ENCODE data around the gene INTS15. TPM values are rescaled to one million over a fixed set of nuclear protein-coding genes. Genes with fewer than 3 reads are reported as not detected.

INTS15 gene
- total RNA-seq, 1 donor from 2014 or later, result 36.0 TPM

DNA sequence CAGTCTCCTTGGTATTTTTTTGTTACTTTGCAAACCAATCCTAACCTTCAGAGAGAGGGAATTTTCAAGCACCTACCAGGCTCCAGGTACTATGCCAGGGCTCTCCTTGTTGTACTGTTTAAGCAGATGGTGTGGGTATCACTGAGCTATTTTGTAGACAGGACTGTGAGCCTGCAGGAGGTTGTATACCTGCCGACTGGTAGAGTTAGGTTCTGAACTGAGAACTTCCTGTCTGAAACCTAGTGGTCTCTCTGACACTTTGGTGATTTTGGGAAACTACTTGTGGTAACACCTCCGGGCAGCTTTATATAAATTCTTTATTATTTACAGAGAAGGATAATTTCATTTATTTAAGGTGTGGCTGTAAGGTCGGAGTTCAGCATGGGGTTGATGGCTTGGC is 30.1 kb downstream of the INTS15 start:
- DNase-seq (ENCODE audit: low read depth), result no peak
- Histone ChIP-seq H3K4me3 (ENCODE audit: low read depth, low read length) (no peak overlapping the region), H3K27me3 (ENCODE audit: control insufficient read depth, insufficient read depth, low read length) (peaks cover 2% of the 10 kb centered on the region), H3K36me3 (ENCODE audit: control insufficient read depth, insufficient read depth, low read length) (no peaks in the 10 kb centered on the region)
- TF ChIP-seq, protein P1, sequence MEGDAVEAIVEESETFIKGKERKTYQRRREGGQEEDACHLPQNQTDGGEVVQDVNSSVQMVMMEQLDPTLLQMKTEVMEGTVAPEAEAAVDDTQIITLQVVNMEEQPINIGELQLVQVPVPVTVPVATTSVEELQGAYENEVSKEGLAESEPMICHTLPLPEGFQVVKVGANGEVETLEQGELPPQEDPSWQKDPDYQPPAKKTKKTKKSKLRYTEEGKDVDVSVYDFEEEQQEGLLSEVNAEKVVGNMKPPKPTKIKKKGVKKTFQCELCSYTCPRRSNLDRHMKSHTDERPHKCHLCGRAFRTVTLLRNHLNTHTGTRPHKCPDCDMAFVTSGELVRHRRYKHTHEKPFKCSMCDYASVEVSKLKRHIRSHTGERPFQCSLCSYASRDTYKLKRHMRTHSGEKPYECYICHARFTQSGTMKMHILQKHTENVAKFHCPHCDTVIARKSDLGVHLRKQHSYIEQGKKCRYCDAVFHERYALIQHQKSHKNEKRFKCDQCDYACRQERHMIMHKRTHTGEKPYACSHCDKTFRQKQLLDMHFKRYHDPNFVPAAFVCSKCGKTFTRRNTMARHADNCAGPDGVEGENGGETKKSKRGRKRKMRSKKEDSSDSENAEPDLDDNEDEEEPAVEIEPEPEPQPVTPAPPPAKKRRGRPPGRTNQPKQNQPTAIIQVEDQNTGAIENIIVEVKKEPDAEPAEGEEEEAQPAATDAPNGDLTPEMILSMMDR (IDR thresholded peaks at IDR 0.05; ENCODE audit: insufficient read depth, low read length, poor library complexity, severe bottlenecking), result no peak

GRCh38 chr7:6621195-6622133 is 31.6 kb downstream of the INTS15 start:
- Histone ChIP-seq H3K36me3 (ENCODE audit: control insufficient read depth, insufficient read depth, low read length) (no peaks in the 10 kb centered on the region), H3K27me3 (ENCODE audit: control insufficient read depth, insufficient read depth, low read length) (no peaks in the 10 kb centered on the region), H3K4me3 (ENCODE audit: low read depth, low read length) (no peak overlapping the region)
- no peak for DNase-seq (ENCODE audit: low read depth)
- TF ChIP-seq, protein P1 (IDR thresholded peaks at IDR 0.05; ENCODE audit: insufficient read depth, low read length, poor library complexity, severe bottlenecking), result no peak

DNA sequence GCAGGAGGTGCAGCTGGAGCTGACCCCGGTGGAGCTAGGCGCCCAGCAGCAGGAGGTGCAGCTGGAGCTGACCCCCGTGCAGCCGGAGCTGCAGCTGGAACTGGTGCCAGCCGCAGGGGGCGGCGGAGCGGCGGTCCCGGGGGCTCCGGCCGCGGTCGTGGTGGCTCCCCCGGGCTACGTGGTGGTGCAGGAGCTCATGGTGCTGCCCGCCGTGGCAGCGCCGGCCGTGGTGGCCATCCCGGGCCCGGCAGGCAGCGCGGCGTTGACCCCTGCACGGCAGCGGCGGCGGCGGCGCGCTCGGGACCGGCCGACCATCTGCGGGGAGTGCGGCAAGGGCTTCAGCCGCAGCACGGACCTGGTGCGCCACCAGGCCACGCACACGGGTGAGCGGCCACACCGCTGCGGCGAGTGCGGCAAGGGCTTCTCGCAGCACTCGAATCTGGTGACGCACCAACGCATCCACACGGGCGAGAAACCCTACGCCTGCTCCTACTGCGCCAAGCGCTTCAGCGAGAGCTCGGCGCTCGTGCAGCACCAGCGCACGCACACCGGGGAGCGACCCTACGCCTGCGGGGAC is 32.4 kb downstream of the INTS15 start:
- no peak for DNase-seq (ENCODE audit: low read depth)
- TF ChIP-seq, protein P1 (IDR thresholded peaks at IDR 0.05; ENCODE audit: insufficient read depth, low read length, poor library complexity, severe bottlenecking), result no peak
- Histone ChIP-seq H3K36me3 (ENCODE audit: control insufficient read depth, insufficient read depth, low read length) (no peaks in the 10 kb centered on the region), H3K27me3 (ENCODE audit: control insufficient read depth, insufficient read depth, low read length) (no peaks in the 10 kb centered on the region), H3K4me3 (ENCODE audit: low read depth, low read length) (no peak overlapping the region)

DNA sequence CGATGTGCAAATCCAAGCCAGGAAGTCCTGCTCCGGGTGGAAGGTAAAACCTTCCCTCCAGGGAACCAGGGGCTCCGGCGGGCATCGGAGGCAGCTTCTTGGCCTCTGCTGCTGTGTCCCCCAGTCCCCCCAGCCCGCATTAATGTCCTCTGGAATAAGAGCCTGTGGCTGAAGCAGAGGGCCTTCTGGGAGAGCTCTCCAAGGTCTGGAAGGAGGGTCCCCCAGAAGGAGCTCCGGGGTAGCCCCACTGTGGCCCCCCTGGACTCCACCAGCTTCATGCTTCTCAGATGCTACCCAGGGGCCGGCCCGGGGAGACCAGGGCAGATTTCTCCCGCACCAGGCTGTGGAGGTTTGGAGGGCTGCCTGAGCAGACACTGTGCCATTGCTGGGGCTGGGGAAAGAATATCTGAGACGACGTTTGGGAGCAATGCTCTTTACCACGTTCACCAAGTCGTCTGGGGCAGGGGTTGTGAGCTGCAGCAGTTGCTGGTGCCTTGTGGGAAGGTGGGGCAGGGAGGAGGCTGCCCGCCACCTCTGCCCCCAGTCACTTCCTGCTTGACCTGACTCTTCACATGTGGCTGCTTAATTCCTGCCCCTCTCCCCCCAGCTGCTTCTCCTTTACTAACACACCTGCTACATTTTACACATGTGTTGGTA is 33.9 kb downstream of the INTS15 start:
- no peak for DNase-seq (ENCODE audit: low read depth)
- TF ChIP-seq, protein P1 (IDR thresholded peaks at IDR 0.05; ENCODE audit: insufficient read depth, low read length, poor library complexity, severe bottlenecking), result no peak
- no peak overlapping the region for H3K4me3 ChIP-seq (ENCODE audit: low read depth, low read length)
- H3K36me3 ChIP-seq (ENCODE audit: control insufficient read depth, insufficient read depth, low read length), result no peaks in the 10 kb centered on the region
- H3K27me3 ChIP-seq (ENCODE audit: control insufficient read depth, insufficient read depth, low read length), result no peaks in the 10 kb centered on the region

DNA sequence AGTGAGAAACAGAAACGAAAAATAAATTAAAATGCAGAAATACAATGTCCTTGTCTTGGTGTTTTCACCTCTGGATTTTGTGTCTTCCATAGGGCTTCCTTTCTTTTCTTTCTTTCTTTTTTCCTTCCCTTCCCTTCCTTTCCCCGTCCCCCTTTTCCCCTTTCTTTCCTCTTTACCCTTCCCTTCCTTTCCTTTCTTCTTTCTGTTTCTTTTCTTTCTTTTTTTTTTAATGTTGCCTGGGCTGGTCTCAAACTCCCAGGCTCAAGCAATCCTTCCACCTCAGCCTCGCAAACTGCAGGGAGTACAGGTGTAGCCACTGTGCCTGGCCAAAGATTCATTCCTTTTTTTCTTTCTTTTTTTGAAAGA is 34.4 kb downstream of the INTS15 start:
- DNase-seq (ENCODE audit: low read depth), result no peak
- Histone ChIP-seq H3K27me3 (ENCODE audit: control insufficient read depth, insufficient read depth, low read length) (no peaks in the 10 kb centered on the region), H3K4me3 (ENCODE audit: low read depth, low read length) (no peak overlapping the region), H3K36me3 (ENCODE audit: control insufficient read depth, insufficient read depth, low read length) (no peaks in the 10 kb centered on the region)
- TF ChIP-seq, protein P1 (IDR thresholded peaks at IDR 0.05; ENCODE audit: insufficient read depth, low read length, poor library complexity, severe bottlenecking), result no peak
